M059J (cell line): Measurements from ENCODE around the gene TXNRD1. TPM values are rescaled to one million over a fixed set of nuclear protein-coding genes. Genes with fewer than 3 reads are reported as not detected.
"Not testable (repeated sequence)": the region's sequence is repeated elsewhere in the genome, so short reads cannot be mapped to it uniquely, and the experiment has no call there.

ENCODE experiments used
- DNase-seq: peaks from one replicate; pipeline ENCODE4 v3.0.0-alpha.2; 2012; ENCODE audit warnings: low read depth
- total RNA-seq: library from RNA; depleted of rRNA; stranded (reverse); fragments of >200 nt; shearing (Covaris generic); gene quantifications from 2 replicates; pipeline ENCODE4 v1.2.3, GENCODE V29; 2014

TXNRD1 gene
- total RNA-seq, 1 experiment from 2014 or later, result 461 TPM

DNA sequence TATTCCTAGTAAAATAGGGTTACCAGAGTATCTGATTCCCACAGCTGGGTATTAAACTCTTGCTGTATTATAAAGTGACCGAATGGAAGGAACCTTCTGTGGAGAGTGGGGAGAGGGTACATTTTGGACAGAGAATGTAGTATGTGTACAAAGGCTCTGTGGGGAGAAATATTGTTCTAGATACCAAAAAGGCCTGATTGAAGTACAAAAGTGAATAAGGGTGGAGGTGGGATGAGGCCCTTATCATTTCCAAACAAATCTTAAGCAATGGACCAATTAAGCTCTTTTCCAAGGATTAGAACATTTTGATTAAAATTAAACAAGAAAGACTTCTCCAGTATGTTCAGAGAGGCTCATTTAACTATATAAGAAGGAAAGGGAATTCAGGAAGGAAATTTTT, 108.3 kb downstream of the TXNRD1 start:
- no peak for DNase-seq

DNA sequence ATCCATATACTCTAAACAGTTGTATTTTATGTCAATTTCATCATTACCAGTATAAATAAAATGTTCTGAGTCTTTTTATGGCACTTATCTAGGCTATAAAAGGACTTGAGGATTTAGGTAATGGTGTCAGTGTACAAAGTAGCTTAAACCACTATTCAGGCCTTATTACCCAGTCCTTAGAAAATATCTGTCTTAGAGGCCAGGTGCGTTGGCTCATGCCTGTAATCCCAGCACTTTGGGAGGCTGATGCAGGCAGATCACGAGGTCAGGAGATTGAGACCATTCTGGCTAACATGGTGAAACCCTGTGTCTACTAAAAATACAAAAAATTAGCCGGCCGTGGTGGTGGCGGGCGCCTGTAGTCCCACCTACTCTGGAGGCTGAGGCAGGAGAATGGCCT, 112.7 kb downstream of the TXNRD1 start:
- DNase-seq, result not testable (repeated sequence)

- DNase-seq, result no peak
These were observed 113.2 kb downstream of the TXNRD1 start for GRCh38 chr12:104328790-104329189.

- DNase-seq, result no peak
These were observed 114.3 kb downstream of the TXNRD1 start for GRCh38 chr12:104329707-104330532.

GRCh38 chr12:104331376-104331775, 115.8 kb downstream of the TXNRD1 start:
- no peak for DNase-seq

- DNase-seq, result not testable (repeated sequence)
These were observed 116.7 kb downstream of the TXNRD1 start for GRCh38 chr12:104332273-104332672.

- no peak for DNase-seq
These were observed 118.2 kb downstream of the TXNRD1 start for GRCh38 chr12:104333692-104334255.

DNA sequence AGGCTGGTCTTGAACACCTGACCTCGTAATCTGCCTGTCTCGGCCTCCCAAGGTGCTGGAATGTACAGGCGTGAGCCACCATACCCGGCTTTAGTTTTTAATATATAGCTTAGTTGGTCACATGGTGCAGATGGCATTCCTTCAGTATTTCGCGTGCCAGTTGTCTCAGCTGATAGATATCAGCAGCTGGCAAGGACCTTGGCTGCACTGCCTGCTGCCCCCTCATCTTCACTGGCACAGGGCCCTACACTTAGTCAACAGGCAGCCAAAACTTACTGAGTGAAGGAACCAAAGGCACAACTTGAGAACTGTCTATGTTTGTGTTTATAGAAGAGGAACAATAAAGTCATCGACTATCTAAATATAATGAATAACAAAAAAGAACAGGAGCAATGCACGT, 119.0 kb downstream of the TXNRD1 start:
- DNase-seq, result no peak

GRCh38 chr12:104336115-104336514, 120.5 kb downstream of the TXNRD1 start:
- no peak for DNase-seq

DNA sequence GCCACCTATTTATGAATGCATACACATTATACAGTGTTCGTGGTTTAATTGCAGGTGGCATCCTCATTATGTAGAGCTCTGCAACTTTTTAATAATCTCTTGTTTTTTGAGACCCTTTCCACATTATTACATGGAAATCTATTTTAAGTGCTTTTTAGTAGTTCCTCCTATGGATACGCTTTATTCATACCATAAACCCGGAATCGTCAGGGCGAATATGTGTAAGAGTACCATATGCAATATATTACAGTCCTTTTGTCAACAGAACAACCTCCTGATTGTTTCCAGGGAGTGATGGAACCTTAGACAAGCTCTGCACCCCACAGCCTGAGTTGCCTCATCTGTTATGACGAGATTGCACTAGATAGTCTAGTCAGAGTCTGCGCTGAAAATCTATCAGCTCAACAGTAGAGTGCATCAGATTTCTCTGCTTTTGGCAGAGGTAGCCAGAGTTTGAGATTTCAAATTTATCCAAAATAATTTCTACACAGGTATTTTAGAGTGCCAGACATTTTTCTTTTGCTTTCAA, 121.5 kb downstream of the TXNRD1 start:
- DNase-seq, result no peak

DNA sequence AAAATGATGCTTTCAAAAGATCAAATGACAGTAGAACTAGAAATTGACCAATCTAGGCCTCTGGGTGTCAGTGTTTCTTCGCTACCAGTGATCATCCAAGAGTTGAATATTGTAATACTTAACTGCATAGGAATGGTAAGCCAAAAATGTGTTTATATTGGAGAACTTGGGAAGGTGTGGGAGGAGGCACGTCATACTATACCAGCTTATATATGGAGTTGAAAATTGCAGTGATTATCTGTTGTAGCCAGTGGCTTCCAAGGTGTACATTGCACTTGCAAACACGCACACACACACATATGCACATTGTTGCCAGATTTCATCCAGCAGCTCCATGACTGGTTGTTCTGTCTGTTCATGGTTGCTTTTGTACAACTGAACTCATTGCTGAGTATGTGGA, 124.1 kb downstream of the TXNRD1 start:
- no peak for DNase-seq

GRCh38 chr12:104340177-104340576, 124.6 kb downstream of the TXNRD1 start:
- peak; percentile 29 for DNase-seq

DNA sequence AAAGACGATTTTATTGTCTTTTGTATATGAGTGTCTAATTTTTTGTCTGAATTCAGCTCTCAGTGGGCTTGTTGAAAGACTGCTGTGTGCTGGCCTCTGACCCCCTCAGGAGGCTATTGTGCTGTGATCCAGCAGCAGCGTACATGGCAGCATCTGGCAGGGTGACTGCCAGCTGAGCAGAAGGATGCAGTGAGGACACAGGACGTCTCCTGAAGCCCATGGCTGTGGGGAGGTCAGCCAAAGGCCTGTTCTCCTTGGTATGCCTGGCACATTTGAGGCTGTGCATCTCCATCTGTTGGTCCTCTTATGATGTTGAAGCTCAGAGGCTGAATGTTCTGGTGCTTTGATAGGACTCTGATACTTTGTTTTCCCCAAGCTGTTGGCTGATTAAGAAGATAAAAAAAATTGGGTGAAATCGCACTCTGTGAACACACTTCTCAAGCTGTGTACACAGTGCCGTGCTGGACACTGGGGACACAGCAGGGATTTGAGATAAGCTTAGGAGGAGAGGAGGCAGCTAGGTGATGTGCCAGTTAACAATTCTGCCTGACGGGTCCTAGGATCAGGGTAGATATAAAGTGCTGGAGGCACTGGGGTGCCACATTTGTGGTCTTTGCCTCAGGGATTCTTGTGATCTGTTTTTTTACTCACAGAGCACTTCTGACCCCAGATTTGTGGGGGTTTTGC, 125.5 kb downstream of the TXNRD1 start:
- no peak for DNase-seq

DNA sequence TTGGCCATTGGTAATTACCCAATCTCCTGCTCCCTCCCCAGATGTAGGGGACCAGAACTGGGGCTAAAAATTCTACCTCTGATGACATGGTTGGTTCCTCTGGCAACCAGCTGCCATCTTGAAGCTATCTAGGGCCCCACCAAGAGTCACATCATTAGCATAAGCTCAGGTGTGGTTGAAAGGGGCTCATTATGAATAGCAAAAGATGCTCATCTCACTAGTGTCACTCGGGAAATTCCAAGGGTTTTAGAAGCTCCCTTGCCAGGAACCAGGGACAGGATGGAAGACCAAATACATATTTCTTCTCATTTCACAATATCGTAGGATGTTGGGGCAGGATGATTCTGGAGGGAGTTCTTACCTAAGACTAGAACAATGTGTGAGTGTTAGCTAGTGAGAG, 126.6 kb downstream of the TXNRD1 start:
- no peak for DNase-seq

DNA sequence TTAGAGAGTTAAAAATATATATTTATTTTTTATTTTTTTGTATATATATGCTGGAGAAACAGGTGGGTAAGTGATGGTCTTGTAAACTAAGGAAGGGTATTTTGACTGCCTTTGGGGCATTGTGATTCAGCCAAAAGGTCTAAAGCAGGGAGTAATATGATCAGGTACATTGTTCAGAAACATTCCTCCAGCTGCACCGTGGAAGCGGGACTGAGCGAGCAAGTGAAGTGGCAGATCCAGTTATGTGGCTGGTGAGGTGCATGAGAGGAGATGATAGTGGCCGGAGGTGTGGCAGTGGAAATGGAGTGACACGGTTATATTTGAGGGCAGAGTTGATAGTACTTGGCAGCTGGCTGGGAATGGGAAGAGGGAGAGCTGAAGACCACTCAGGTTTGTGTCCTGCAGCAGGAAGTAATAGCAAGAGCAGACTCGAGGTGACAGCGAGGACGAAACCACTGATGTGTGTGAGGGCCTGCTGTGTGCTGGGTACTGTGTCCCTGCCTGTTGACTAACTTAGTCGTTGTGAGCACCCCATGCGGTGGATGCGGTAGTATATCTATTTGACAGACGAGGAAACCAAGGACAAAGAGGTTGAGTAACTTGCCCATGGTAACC, 127.2 kb downstream of the TXNRD1 start:
- no peak for DNase-seq

DNA sequence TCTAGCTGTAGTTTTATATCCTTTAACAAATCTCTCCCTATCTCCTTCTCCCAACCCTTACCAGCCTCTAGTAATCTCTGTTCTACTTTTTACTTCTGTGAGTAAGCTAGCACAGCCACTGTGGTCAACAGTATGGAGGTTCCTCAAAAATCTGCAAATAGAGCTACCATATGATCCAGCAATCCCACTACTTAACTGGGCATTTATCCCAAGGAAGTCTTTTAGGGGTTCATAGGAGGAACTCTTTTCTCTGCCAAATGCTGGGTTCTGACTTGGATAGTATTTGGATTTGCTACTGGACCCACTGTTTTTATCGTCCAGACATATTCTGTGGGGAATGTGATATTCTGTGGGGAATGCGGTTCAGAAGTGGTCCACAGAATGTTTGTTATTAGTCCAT, 129.1 kb downstream of the TXNRD1 start:
- DNase-seq, result no peak

- DNase-seq, result no peak
These were observed 129.9 kb downstream of the TXNRD1 start for GRCh38 chr12:104345234-104346066.

- peak; percentile 24 for DNase-seq
These were observed 131.9 kb downstream of the TXNRD1 start for GRCh38 chr12:104347374-104348075.

- DNase-seq, result no peak
These were observed 132.9 kb downstream of the TXNRD1 start for GRCh38 chr12:104348283-104348993.

DNA sequence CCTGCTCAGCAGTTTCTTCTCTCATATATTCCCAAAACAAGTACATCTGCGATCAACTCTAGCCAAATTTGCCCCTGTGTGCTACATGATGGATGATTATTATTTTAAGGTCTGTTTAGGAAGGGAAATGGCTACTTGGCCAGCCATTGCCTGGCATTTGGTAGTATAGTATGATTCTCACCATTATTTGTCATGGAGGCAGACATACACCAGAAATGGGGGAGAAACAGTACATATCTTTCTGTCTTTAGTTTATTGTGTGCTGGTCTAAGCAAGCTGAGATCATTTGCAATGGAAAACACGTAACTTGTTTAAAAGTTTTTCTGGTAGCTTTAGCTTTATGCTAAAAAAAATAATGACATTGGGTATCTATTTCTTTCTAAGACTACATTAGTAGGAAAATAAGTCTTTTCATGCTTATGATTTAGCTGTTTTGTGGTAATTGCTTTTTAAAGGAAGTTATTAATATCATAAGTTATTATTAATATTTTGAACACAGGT, 133.5 kb downstream of the TXNRD1 start:
- DNase-seq, result no peak
